Mammary epithelial cell (primary cell): ENCODE data around the gene AQP12B.

Experiments used
- EZH2 ChIP-seq: IDR thresholded peaks from 2 replicates; pipeline ENCODE4 v1.6.1; 2012; ENCODE audit warnings: low read length, inconsistent platforms, borderline replicate concordance
- TF ChIP-seq, protein P1 (sequence below), 2 donors: IDR thresholded peaks in 1 of 2; conservative IDR thresholded peaks in 1 of 2; 2 replicates each; pipeline ENCODE4 v1.5.1; 2011 to 2012; ENCODE audit warnings: inconsistent platforms in 2 of 2, low read length in 2 of 2, mild to moderate bottlenecking in 2 of 2, control low read depth in 1 of 2, low read depth in 1 of 2; ENCODE audit not compliant: insufficient read depth in 1 of 2; ENCODE audit errors: extremely low read depth in 1 of 2

DNA sequence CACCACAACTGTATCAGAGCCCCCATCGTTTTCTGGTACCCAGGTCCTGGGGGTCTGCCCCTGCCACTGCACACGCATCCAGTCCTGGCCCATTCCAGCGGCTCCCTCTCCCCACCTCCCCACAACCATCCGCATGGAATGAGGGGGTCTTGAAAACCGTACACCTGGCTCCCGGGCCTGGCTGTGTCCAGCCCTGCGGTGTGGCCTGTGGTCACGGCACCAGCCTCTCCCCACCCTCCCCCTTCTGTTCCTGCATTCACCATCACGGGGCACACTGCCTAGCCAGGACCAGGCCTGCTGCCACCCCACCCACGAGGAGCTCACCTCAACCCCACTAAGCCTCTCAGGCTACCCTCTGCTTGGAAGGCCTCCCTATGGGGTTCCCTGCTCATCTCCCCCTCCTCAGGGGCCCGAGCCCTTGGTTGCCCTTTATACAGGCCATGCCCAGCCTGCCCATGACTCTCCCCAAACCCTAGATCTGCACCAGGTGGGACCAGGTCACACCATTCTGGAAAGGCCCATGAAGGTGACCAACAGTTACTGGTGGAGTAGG is 46.0 kb downstream of the AQP12B start:
- TF ChIP-seq, protein P1, sequence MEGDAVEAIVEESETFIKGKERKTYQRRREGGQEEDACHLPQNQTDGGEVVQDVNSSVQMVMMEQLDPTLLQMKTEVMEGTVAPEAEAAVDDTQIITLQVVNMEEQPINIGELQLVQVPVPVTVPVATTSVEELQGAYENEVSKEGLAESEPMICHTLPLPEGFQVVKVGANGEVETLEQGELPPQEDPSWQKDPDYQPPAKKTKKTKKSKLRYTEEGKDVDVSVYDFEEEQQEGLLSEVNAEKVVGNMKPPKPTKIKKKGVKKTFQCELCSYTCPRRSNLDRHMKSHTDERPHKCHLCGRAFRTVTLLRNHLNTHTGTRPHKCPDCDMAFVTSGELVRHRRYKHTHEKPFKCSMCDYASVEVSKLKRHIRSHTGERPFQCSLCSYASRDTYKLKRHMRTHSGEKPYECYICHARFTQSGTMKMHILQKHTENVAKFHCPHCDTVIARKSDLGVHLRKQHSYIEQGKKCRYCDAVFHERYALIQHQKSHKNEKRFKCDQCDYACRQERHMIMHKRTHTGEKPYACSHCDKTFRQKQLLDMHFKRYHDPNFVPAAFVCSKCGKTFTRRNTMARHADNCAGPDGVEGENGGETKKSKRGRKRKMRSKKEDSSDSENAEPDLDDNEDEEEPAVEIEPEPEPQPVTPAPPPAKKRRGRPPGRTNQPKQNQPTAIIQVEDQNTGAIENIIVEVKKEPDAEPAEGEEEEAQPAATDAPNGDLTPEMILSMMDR (conservative IDR thresholded peaks at IDR 0.05 in 1 of 2, IDR thresholded peaks at IDR 0.05 in 1 of 2; ENCODE audit: extremely low read depth in 1 of 2, insufficient read depth in 1 of 2, low read depth in 1 of 2, low read length in 2 of 2): no peak
- no peak for TF ChIP-seq EZH2
